GM21737 (cell line): ENCODE results near the gene OVCA2.

Source experiments
- ATAC-seq: cut with Tn5 transposase; IDR thresholded peaks from one replicate; pipeline ENCODE4 v1.9.1; 2021; ENCODE audit warnings: mild to moderate bottlenecking, moderate library complexity; ENCODE audit not compliant: unreplicated experiment

The OVCA2 gene

DNA sequence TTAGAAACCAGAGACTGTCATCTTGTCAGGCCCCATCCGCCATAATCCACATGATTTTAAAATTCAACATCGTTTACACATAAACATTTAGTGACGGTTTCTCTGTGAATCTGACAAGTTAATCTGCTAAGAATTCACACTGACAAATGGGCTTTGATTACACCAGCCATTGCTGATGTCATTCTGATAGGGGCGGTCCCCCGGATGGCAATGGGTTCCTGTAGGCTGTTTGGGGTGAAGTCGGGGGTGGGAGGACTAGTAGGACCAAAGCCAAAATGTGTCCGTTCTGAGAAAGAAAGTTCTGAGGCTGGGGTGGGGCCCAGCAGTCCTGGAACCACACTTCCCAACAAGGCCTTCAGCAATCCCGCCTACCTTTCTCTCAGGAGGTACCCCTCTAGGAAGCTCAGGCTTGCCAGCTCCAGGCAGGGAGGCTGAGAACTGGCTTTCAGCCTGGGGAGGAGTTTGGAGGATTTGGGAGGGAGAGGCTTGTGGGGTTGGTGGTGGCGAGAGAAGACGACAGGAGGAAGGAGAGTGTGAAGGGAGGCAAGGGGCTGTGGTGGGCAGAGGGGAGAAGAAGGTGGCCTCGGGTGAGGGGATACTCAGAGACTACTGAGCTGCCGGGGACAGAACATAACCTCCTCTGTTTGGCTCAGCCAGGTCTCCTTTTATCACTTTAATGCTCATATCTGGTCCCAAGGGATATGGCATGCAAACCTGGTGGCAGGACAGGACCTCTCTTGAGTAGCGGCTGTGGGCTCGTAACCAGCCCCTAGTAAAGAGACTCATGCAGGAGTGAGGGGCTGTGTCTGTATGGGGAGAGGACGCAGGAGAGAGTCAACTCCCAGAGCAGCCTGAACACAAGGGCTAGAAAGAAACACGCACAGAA lies 21.7 kb downstream of the OVCA2 start:
- ATAC-seq, result no peak

DNA sequence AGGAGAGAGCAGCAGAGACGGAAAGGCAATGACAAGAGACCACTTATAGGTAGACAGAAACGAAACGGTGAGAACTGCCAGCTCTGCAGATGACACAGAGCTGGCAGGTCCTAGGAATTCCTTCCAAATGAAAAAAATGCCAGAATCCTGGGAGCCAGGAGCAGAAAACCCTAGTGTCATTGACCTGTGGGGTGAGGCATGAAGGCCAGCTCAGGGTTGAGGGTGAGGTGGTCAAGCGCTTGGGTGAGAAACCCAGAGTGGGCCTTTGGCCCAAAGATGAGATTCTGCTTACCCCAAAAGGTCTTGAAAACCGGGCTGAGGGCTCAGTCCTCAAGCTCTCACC lies 22.3 kb downstream of the OVCA2 start:
- ATAC-seq, result no peak

DNA sequence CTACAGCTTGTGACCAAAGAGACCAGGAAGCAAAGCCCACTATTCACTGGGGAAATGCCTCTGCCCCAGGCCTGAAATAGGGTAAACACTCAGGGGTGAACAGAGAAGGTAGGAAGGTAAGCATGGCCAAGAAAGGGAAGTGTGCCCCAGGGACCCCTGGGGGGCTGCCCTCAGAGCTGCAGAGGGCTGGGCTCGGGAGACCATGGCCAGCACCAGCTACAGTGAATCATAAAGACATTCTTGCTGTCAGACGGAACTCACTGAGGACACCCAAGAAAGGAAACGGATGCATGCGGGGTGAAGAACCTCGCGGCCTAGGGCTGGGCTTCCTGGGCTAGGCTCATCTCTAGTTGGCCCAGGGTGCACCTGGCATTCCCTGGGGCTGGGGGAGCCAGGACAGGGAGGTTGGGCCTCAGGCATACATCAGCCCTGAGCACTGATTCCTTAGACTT lies 22.7 kb downstream of the OVCA2 start:
- no peak for ATAC-seq

- ATAC-seq, result no peak
Observed at GRCh38 chr17:2064980-2065785, 23.4 kb downstream of the OVCA2 start.

DNA sequence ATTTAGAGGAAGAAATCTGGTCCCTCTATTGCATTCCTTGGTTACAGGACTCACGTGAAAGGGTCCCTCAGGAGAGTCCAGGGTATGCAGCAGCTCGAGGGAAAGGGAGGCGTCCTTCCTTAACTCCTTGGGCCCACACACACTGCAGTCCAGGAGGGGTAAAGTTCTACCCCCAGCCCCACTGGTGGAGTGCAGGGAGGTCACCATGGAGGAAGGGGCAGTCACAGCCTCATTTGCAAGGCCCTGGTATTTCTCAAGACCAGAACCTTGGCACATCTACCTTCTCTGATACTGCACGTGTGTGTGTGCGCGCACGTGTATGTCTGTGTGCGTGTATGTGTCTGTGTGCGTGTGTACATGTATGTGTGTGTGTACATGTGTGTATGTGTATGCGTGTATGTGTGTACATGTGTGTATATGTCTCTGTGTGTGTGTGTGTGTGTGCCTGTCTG lies 24.2 kb downstream of the OVCA2 start:
- no peak for ATAC-seq

DNA sequence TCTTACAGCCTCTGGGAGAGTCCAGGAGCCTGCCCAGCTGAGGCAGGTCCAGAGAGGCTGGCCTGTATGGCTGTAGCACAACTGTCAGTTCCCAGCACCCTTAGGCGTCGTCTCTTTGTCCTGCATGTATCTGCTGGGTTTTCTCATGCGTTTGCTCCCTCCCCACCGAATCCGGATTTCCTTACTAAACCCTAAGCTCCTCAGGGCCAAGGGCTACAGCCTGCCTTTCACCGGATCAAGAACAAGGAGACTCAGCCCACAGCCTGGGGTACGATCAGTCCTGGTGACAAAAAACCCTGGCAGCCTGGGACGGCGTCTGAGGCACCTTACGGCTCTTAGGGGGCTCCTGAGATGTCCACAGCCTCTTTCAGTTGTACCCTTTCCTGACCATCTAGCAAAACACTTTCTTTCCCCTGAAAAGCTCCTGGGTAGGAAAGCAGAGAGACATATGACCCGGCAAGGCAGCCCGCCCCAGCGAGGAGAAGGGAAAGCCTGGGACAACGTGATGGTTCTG lies 25.3 kb downstream of the OVCA2 start:
- ATAC-seq, result no peak

DNA sequence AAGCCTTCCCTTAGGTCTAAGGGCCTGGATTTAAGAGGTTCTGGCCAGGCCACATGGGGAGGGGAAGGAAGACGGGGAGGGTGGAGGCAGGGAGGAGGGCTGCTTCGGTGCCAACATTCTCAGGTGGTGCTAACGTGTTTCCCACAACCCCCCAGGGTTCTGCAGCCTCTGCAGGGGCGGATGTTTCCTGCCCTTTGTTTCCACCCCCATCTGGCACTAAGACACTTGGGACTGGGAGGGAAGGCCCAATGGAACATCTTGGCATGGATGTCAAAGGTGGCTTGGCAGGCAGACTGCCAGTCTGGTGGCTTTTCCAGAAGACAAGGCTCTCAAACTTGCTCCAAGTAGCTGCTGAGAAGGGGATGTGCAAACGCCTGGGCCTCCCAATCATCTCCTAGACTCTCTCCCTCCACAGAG lies 25.8 kb downstream of the OVCA2 start:
- no peak for ATAC-seq

GRCh38 chr17:2068031-2068518 lies 26.3 kb downstream of the OVCA2 start:
- ATAC-seq, result no peak

- ATAC-seq, result no peak
Observed at GRCh38 chr17:2068519-2069051, 26.8 kb downstream of the OVCA2 start.

DNA sequence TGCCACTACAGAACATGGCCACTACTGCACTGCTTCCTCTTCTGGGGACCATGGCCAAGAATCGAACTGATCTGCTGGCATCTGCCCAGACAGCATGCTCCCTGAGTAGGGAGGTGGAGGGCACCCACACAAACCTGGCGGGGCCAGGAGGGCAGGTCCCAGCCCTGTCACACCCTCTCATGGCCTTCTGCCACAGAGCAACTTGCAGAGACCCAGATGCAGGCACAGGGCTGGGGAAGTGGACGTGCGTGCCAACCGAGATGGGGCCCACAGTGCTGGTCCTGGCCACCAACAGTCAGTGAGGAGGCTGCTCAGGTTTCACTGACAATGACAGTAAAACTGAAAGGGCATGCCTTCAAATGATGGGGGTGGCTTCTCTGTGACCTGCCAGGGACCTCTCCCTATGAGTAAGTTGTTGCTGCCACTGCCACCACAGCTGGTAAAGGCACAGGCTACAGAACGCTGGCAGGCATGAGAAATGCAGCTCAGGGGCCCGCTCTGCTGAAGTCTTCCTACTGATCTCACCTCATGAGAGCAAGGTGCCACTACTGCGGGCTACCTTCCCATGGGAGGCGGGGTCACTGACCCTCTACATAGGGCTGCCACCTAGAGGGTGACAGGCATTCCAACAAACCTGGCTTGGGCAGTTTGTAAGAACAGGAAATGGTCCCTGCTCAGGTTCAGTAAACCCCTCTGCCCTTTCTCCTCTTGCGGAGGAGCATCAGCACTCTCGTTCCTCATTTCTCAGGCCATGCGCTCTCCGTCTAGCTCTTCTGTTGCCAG lies 28.6 kb downstream of the OVCA2 start:
- peak; percentile 63 for ATAC-seq

- ATAC-seq, result no peak
Observed at GRCh38 chr17:2071024-2071385, 29.2 kb downstream of the OVCA2 start.

DNA sequence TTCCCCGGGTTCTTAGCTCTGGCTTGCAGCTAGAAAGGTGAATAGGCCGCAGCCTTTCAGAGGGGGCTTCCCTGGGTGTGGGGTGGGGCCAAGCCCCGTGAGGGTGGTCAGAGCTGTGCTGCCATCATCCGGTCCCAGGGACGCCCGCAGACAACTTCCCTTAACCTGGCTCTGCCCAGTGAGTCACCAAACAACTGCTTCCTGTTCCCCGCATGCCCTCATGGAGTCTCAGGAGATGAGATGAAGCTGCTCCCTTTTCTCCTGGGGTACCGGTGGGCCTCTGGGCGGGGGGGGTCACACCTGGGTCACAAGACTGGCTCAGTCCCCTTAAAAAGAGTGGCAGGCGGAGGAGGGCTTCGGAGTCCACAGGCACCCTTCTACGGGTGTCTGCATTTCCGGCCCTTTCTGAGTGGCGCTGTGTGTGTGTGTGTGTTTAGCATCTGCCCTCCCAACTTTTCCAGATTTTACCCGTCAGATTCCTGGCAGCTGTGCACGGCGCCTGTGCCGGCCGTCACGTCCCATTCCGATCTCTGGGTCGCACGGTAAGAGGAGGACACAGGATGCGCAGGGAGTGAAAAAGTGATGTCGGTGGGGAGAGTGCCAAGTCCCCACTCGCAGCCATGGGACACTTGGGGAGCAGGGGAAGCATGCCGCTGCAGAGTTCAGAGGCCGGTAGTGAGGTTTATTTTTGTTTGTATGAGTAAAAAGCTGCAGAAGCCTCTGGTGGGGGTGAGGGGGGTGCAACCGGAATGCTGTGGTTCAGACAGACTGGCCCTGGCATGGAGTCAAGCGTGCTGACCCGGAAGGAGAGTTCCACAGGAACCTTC lies 29.8 kb downstream of the OVCA2 start:
- no peak for ATAC-seq

GRCh38 chr17:2074919-2075318 lies 33.1 kb downstream of the OVCA2 start:
- ATAC-seq, result no peak

GRCh38 chr17:2075336-2076086 lies 33.7 kb downstream of the OVCA2 start:
- no peak for ATAC-seq

DNA sequence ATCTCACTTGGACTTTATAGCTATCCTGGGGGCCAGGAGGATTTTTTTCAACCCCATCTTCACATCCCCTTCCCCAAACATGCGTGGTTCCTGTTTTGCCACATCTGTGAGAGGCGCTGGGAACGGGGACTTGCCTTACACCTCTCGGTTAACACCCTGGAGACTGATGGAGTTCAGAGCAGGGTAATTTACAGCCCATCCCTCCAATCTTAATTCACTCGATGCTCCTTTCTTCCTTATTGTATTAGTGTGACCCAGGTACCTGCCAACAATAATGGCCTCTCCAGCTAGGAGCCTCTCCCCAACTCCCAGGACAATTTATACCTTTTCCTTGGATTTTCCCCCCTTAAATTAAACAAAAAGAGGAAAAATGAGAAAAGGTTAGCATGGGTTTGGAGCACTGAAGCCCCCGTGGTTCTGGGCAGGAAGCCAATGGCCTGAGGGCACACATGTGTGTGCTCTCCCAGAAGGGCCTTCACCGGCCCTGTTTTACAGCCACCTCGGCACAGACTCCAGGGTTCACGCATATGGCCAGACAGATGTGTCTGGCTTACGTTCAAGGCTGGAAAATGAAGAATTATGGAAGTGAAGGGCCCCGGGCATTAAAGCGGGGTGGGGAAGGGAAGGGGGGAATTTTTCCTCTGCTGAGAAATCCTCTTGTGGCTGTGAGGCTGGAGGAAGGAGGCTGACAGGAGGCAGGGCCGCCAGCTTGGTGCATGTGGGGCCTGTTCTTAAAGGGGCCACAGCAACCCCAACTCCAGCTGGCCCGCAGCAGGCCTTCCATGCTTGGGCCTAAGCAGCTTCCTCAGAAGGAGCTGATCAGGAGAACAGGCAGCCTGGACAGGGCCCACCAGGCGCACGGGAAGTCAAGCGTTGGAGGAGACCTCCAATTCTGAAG lies 34.5 kb downstream of the OVCA2 start:
- ATAC-seq, result no peak

DNA sequence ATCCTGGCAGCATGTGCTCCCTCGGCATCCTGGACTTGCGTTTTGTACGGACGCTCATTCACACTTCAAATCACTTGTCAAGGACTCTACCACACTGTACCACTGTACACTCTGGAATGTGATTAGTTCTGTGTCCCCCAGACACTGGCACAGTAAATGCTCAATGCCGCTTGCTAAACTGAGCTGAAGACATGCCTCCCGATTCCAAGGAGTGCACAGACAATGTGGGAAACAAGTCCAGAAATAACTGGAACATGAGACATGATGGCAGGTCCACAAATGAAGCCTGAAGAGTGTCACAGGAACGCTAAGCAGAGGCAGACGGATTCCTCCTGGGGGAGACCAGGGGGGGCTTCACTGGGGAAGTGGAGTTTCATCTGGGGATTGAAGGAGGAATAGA lies 35.2 kb downstream of the OVCA2 start:
- no peak for ATAC-seq

GRCh38 chr17:2081564-2081963 lies 39.7 kb downstream of the OVCA2 start:
- no peak for ATAC-seq
